Parathyroid adenoma (tissue), 2 donors: ENCODE data around the gene ACSL4.

Experiments used
- H2AFZ ChIP-seq: fragments of 300-600 bp; sonication (generic); one replicate; pipeline ENCODE4 v1.7.0; 2017; ENCODE audit warnings: antibody characterized with exemption, mild to moderate bottlenecking
- H3K27ac ChIP-seq: fragments of 300-600 bp; sonication (generic); one replicate; pipeline ENCODE4 v1.7.0; 2017
- H3K27me3 ChIP-seq: fragments of 300-600 bp; sonication (generic); one replicate; pipeline ENCODE4 v1.7.0; 2017; ENCODE audit warnings: low read length; ENCODE audit not compliant: control insufficient read depth, insufficient read depth
- H3K36me3 ChIP-seq: fragments of 300-600 bp; sonication (generic); one replicate; pipeline ENCODE4 v1.7.0; 2017; ENCODE audit warnings: low read length; ENCODE audit not compliant: control insufficient read depth, insufficient read depth
- H3K4me1 ChIP-seq: fragments of 300-600 bp; sonication (generic); one replicate; pipeline ENCODE4 v1.7.0; 2017; ENCODE audit warnings: control low read depth
- H3K4me2 ChIP-seq: fragments of 300-600 bp; sonication (generic); one replicate; pipeline ENCODE4 v1.7.0; 2017; ENCODE audit warnings: low read length
- H3K4me3 ChIP-seq: fragments of 300-600 bp; sonication (generic); one replicate; pipeline ENCODE4 v1.7.0; 2017; ENCODE audit warnings: low read depth, low read length
- H3K79me2 ChIP-seq: fragments of 300-600 bp; sonication (generic); one replicate; pipeline ENCODE4 v1.7.0; 2017; ENCODE audit warnings: control low read depth
- H3K9ac ChIP-seq: fragments of 300-600 bp; sonication (generic); one replicate; pipeline ENCODE4 v1.7.0; 2017; ENCODE audit warnings: mild to moderate bottlenecking
- H3K9me3 ChIP-seq: fragments of 300-600 bp; sonication (generic); one replicate; pipeline ENCODE4 v1.7.0; 2017; ENCODE audit warnings: low read length; ENCODE audit not compliant: control insufficient read depth
- TF ChIP-seq, protein P1 (sequence below): fragments of 300-600 bp; sonication (generic); IDR thresholded peaks from one replicate; pipeline ENCODE4 v1.7.0; 2017; ENCODE audit warnings: antibody characterized with exemption, mild to moderate bottlenecking
- donor health status: primary hyperparathyroidism.

ACSL4 gene

DNA sequence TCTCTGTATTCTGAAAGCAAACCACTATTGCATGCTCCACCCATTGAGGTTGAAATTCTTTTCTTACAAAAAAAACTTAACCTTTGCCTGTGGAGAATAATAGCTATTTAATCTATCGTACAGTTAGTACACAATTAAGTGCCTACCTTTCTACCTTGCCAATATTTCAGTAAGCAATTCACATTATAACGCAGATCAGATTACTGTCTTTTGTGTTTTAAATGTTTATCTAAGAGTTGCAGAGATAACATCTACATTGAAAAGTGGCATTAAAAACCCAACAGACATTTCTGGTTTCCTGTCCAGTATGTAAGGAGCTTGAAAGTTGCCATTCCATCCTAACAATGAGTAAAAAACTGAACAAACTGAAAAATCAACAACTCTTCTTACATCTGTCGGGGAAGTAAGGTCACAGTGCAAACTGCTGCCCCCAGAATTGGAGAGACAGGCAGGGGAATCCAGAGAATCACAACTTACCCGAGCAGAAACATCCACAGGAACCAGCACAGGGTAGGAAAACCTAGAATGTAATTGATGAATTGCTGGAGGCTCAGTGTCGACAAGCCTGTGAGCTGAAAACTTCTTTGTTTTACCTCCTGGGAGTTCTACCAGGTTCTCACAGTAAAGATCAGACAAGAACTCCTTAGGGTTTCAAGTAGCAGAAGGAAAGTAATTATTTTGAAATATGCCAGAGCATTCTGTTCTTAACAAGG lies 27.3 kb upstream of the ACSL4 start:
- Histone ChIP-seq H3K36me3 (no peaks in the 10 kb centered on the region), H3K4me3 (no peak overlapping the region), H3K9me3 (no peaks in the 10 kb centered on the region), H3K4me1 (peaks cover 3% of the 10 kb centered on the region), H3K4me2 (no peak overlapping the region), H3K9ac (no peak overlapping the region), H3K27ac (no peak overlapping the region), H3K27me3 (no peaks in the 10 kb centered on the region), H2AFZ (peak overlapping the region; percentile 53), H3K79me2 (no peaks in the 10 kb centered on the region)
- TF ChIP-seq, protein P1, sequence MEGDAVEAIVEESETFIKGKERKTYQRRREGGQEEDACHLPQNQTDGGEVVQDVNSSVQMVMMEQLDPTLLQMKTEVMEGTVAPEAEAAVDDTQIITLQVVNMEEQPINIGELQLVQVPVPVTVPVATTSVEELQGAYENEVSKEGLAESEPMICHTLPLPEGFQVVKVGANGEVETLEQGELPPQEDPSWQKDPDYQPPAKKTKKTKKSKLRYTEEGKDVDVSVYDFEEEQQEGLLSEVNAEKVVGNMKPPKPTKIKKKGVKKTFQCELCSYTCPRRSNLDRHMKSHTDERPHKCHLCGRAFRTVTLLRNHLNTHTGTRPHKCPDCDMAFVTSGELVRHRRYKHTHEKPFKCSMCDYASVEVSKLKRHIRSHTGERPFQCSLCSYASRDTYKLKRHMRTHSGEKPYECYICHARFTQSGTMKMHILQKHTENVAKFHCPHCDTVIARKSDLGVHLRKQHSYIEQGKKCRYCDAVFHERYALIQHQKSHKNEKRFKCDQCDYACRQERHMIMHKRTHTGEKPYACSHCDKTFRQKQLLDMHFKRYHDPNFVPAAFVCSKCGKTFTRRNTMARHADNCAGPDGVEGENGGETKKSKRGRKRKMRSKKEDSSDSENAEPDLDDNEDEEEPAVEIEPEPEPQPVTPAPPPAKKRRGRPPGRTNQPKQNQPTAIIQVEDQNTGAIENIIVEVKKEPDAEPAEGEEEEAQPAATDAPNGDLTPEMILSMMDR, result no peak

DNA sequence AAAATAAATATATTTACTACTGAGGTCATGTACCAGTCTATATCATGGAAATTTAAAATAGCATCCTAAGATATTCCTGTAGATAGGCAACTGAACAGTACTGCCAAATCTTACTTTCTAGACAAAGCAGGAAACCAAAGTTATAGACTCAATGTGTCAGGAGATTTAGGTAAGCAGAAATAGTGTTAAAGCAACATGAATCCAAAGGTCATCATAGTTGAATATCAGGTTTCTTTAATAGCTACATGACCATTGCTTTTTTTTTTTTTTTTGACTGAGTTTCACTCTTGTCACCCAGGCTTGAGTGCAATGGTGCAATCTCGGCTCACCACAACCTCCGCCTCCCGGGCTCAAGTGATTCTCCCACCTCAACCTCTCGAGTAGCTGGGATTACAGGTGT lies 20.2 kb upstream of the ACSL4 start:
- Histone ChIP-seq H3K36me3 (no peaks in the 10 kb centered on the region), H3K4me3 (no peak overlapping the region), H3K27me3 (no peaks in the 10 kb centered on the region), H3K9me3 (no peaks in the 10 kb centered on the region), H3K4me1 (no peaks in the 10 kb centered on the region), H3K79me2 (no peaks in the 10 kb centered on the region), H3K9ac (no peak overlapping the region), H2AFZ (no peak overlapping the region), H3K4me2 (no peak overlapping the region), H3K27ac (no peak overlapping the region)
- TF ChIP-seq, protein P1, result no peak

DNA sequence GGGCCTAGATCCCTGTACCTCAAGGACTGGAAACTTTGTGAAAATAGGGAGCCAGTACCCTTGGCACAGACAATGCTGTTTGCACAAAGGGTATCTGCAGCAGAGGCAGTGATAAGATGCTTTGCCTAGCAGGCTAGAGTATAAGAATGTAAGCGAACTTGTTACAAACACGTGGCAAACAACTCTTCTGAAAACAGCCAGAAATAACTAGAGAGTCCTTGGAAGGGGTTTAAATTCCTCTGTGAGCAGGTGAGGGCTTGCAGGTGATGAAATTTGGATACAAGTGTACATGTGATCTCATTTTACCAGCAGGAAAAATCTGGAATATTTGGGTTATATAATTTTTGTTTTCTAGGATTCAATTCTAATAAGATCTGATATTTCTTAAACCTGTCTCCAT lies 18.6 kb upstream of the ACSL4 start:
- TF ChIP-seq, protein P1, result no peak
- no peaks in the 10 kb centered on the region for H3K27me3 ChIP-seq
- no peaks in the 10 kb centered on the region for H3K79me2 ChIP-seq
- H3K4me1 ChIP-seq, result no peaks in the 10 kb centered on the region
- no peak overlapping the region for H3K9ac ChIP-seq
- H3K27ac ChIP-seq, result no peak overlapping the region
- no peak overlapping the region for H3K4me2 ChIP-seq
- H3K9me3 ChIP-seq, result no peaks in the 10 kb centered on the region
- H3K36me3 ChIP-seq, result no peaks in the 10 kb centered on the region
- H3K4me3 ChIP-seq, result no peak overlapping the region
- H2AFZ ChIP-seq, result no peak overlapping the region

DNA sequence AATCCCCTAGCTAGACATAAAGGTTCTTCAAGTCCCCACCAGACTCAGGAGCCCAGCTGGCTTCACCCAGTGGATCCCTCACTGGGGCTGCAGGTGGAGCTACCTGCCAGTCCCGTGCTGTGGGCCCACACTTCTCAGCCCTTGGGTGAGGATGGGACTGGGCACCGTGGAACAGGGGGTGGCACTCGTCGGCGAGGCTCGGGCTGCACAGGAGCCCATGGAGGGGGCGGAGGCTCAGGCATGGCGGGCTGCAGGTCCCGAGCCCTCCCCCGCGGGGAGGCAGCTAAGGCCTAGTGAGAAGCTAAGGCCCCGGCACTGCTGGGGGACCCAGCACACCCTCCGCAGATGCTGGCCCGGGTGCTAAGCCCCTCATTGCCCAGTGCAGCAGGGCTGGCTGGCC lies 16.1 kb upstream of the ACSL4 start:
- Histone ChIP-seq H3K27ac (no peak overlapping the region), H3K4me3 (no peak overlapping the region), H3K27me3 (no peaks in the 10 kb centered on the region), H3K36me3 (no peaks in the 10 kb centered on the region), H3K9ac (no peak overlapping the region), H3K4me2 (no peak overlapping the region), H3K79me2 (no peaks in the 10 kb centered on the region), H3K4me1 (no peaks in the 10 kb centered on the region), H3K9me3 (no peaks in the 10 kb centered on the region), H2AFZ (no peak overlapping the region)
- TF ChIP-seq, protein P1, result no peak

DNA sequence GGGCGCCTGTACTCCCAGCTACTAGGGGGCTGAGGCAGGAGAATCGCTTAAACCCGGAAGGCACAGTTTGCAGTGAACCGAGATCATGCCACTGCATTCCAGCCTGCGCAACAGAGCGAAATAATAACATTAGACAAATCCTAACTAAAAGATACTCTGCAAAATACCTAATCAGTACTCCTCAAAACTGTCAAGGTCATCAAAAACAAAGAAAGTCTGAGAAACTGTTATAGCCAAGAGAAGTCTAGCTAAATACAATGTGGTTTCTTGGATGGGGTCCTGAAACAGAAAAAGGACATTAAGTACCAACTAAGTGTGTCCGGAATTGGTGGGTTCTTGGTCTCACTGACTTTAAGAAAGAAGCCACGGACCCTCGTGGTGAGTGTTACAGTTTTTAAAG lies 14.6 kb upstream of the ACSL4 start:
- Histone ChIP-seq H2AFZ (no peak overlapping the region), H3K4me3 (no peak overlapping the region), H3K79me2 (no peaks in the 10 kb centered on the region), H3K4me1 (no peaks in the 10 kb centered on the region), H3K9me3 (no peaks in the 10 kb centered on the region), H3K36me3 (no peaks in the 10 kb centered on the region), H3K27me3 (no peaks in the 10 kb centered on the region), H3K27ac (no peak overlapping the region), H3K9ac (no peak overlapping the region), H3K4me2 (no peak overlapping the region)
- TF ChIP-seq, protein P1, result no peak
